NCI-H2081 (cell line): ENCODE results near the gene DDX27.
"Not testable (repeated sequence)": the region's sequence is repeated elsewhere in the genome, so short reads cannot be mapped to it uniquely, and the experiment has no call there.

Source experiments
- DNase-seq, 2 experiments: peaks; one replicate each; lab custom pipeline; 2025; lab: John Stamatoyannopoulos, UW

The DDX27 gene

DNA sequence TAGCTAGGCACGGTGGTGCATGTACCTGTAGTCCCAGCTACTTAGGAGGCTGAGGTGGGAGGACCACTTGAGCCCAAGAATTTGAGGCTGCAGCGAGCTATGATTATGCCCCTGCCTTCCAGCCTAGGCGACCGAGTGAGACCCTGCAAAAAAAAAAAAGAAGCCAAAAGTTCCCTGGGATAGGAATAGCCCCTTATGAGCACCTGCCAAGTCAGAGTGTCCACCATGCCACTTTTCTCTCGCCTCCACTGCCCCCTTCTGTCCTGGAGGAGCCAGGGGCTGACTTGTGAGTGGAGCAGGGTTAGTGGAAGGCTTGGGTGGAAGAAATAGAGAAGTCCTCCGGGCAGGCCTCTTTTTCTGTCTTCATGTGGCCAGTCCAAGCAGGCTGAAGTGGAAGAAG is 12.1 kb upstream of the DDX27 start:
- no peak for DNase-seq

DNA sequence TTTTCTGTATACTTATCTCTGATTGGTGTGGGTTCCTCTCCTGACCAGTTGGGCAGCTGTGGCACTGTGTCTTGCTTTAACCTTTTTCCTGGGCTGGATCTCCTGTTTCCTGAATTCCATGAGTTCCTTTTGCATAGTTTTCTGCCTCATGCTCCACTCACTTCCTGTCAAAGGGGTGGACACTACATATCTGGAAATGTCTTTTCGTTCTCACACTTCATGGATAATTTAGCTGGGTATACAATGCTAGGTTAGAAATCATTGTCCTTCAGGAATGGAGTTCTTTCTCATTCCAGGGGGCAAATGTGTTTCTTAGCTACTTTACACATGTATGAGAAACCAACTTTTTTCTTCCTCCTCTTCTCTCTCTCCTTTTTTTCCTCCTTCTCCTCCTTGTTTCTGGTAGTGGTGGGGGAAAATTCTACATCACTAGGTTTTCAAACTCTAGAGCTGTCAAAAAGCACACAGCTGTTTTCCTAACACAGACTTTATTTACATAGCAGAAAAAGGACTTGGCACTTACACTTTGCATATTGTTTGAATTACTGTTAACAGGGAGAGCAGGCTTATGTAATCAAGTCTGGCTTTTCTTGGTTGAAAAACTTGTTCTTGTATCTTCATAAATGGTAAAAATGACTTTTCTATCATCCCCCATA is 9.0 kb upstream of the DDX27 start:
- no peak for DNase-seq

DNA sequence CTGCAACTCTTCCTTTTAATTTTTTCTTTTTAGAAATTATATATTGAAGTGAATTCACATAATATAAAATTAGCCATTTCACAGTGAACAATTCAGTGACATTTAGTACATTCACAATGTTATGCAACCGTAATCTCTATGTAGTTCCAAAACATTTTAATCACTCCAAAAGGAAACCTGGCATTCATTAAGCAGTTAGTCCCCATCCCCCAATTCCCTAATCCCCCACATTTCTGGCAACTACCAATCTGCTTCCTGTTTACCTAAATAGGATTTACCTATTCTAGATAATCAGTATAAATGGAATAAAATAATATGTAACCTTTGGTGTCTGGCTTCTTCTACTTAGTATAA is 8.5 kb upstream of the DDX27 start:
- DNase-seq = no peak

DNA sequence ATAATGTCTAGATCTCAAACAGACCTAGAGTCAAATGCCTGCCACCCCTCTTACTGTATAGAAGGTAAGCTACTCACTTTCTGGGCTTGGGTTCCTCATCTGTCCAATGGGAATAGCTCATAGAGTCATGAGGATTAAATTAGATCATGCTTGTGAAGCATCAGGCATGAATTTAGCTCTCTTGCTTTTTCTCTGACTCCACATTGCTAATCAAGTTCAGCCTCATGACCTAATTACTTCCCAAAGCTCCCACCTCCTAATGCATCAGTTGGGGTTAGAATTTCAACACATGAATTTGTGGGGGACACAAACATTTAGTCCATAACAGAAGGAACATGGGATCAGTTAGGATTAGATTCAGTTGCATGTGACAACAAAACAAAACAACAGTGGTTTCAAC is 4.6 kb upstream of the DDX27 start:
- DNase-seq = no peak

DNA sequence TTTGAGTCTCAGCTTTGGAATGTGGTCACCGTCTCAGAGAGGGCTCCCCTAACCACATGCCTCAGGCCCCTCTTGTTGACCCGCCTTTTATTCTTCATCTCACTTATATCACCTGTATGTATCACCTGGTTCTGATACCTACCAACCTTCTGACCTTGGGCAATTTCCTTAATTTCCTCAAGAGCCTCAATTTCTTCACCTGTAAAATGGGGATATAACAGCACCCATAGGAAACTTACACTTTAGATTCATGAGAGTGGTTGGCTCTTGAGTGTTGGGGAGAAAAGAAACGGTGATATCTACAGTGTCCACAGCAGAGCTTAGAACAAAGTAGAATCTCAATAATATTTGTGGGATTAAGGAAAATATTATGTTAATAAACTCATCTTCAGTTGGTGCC is 4.0 kb upstream of the DDX27 start:
- no peak for DNase-seq

DNA sequence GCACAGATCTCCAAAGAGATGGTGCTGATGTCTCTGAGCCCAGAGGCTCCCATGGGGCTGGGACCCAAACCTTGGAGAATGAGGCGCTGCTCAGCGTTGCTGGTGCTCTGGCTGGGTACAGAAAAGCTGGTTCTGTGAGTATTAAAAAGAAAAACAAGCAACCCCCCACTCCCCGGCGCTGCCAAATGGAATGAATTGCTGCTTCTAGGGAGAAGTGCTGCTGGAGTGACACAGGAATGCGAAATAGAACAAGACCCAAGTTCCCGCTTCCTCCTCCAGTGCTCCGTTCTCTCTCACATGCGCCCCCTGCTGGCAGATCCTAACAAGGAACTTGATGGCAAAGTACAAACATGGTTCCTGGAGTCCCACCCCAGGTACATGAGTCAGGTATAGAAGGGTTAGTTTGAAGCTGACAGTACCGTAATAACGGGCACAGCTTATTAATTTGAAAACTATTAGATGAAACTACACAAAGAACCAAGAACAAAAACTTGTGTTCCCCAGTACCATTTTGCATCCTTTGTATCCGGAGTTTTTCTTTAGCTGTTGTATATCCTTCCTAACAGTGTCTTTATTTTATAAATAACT is 2.1 kb upstream of the DDX27 start:
- DNase-seq = peak; percentile 82 to 90

DNA sequence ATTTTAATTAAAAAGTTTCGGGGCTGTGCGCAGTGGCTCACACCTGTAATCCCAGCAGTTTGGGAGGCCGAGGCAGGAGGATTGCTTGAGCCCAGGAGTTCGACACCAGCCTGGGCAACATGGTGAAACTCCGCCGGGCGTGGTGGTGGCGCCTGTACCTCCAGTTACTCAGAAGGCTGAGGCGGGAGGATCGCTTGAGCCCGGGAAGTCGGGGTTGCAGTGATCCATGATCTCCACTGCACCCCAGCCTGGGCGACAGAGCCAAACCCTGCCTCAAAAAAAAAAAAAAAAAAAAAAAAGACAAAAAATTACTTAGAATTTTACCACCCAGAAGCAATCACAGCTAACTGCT is 501 bp upstream of the DDX27 start:
- DNase-seq = not testable (repeated sequence)

DNA sequence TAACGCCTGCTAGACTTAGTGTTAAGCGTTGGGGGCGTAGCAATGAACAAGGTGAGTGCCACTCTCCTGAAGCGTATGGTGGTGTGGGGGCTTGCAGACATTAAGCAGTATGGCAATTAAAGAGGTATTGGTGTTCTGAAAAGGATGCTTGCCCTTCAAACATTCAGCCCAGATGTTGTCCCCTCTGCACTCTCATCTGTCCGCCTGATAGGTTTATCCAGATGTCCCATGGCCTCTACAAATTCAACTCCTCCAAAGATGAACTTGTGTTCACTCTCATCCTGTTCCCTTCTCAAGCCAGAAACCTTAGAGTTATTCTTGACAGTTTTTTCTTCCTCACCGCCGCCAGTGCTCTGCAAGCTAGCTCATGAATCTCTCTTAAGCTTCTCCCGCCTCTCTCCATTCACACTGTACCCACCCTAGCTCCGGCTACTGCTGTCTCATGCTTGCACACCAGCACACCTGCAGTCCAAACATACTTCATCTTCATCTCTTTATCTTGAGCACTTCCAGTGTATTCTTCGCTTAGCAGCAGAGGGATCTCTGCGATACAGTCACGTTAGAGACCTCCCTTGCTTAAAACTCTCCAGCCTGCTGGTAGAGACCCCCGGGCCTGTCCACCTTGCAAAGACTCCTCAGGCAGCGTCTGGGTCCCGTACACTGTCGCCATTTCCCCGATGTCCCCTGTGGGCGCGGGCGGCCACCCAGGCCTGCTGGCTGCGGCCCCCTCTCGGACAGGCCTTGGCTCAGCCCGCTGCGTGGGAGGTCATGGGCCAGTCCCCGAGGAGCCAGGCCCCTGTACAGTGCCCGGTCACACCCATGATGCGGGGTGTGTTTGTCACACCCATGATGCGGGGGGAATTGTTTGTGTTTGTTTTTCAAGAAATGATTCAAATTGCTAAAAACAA is 962 bp downstream of the DDX27 start:
- DNase-seq = no peak

DNA sequence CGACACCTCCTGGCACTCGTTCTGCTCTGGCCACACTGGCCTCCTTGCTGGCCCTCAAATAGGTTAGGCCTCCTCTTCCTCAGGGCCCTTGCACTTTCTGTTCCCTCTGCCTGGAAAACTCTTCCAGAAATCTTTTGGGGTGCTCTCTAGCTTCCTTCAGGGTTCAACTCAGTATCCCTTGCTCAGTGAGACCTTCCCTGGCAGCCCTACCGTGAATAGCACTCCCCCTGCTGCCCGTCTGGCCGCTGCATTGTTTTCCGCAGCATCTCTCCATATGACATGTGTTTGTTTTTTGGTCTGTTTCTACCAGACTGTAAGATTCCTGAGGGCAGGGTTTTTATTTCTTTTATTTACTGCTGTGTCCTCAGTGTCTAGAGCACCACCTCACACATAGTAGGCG is 6.7 kb downstream of the DDX27 start:
- DNase-seq = no peak

DNA sequence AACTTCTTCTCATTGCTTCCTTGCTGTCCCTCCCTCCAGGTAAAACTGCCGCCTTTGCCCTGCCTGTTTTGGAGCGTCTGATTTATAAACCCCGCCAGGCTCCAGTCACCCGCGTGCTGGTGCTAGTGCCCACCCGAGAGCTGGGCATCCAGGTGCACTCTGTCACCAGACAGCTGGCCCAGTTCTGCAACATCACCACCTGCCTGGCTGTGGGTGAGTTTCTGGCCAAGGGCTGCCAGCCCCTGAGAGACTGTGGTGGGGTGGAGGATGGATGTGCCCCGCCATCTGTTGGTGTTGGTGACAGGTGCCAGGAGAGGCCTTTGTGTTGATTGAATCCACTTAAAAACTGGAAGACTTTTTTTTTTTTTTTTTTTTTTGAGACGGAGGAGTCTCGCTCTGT is 9.5 kb downstream of the DDX27 start:
- peak in 1 of 2 experiments; percentile 23 for DNase-seq

DNA sequence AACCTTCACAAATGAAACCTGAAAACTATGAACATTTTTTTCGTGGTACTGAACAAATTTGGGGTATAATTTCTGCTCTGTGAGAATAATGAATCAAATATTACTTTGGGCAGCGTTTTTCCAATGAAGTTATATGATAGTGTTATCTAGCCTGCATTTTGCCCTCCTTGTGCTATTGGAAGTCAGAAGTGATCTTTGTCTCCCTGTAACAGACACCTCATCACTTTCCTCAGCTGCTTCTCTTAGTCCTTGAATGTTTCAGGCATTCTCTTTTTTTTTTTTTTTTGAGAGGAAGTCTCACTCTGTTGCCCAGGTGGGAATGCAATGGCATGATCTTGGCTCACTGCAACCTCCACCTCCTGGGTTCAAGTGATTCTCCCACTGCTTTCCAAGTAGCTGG is 10.2 kb downstream of the DDX27 start:
- no peak for DNase-seq

DNA sequence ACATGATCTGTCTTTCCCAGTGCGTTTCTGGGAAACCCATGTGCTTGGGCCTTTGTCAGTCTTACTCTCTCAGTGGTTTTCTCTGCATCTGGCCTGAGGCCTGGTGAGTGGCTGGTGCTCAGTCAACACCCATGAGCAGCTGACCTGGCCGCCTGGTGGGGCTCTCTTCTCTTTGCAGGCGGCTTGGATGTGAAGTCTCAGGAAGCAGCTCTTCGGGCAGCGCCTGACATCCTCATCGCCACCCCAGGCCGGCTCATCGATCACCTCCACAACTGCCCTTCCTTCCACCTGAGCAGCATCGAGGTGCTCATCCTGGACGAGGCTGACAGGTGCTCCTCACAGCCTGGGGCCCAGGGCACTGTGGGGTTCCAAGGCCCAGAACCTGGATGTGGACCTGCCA is 10.8 kb downstream of the DDX27 start:
- DNase-seq = peak; percentile 52 to 80

DNA sequence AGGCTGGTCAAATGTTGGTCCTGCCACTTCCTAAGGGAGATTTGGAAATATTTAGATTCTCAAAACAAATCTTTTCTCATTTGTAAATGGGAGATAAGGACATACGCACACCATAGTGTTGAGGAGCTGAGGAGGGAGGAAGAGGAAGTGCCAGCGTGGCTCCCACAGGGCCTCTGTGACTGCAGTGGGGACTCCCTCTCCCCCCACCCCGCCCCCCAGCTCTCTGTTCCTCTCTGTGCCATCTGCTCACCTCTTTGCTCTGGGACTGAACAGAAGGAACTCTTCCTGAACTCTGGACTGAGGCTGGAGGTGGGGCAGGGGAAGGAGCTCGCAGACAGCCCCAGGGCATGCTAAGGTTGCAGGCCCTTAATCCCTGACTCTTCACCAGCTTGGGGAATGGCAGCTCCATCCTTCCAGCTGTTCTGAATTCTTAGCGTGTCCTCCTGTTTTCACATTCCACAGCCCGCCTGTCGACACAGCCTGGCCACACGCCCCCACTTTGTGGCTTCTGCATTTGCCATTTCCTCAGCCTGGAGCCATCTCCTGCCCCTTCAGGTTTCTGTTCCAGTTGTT is 11.4 kb downstream of the DDX27 start:
- DNase-seq = no peak

DNA sequence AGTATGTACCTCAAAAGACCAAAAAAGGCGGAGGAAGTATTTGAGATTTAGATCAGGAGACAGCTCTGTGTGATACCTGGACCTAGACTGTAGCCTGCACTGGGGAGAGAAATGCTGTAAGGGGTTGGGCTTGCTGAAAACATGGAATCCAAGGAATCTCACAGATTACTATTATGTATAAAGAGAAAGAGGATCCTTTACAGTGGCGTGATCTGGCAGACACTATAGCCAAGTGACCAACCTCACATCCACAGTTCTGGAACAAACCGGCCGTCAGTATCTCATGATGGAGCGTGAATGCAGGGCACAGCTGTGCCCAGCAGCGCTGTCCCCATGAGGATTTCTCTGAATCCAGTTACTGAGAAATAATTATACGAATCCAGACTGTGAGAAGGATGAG is 12.3 kb downstream of the DDX27 start:
- no peak for DNase-seq

DNA sequence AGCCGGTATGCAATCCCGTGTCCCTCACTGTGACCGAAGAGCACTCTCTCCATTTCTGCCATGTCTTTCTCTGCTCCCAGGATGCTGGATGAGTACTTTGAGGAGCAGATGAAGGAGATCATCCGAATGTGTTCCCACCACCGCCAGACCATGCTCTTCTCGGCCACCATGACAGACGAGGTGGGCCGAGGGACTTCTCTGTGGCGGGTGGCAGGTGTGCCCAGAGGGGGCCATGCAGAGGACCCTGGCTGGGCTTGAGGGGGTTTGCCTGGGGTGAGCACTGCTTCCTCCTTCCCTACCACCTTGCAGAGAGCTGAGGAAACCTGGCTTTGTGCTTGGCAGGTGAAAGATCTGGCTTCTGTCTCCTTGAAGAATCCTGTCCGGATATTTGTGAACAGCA is 14.0 kb downstream of the DDX27 start:
- no peak for DNase-seq

DNA sequence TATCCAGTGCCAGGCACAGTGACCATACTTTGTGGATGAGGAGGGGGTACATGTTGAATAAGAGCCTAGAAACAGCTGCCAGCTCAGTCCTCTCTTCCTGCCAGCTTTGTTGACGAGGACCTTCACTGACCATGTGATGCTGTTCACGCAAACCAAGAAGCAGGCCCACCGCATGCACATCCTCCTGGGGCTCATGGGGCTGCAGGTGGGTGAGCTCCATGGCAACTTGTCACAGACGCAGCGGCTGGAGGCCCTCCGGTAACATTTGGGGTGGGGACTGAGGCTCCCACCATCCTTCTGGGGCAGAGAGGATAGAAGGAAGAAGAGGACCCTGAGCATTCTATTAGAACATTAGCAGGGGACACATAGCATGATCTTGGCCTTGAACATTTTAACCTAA is 15.6 kb downstream of the DDX27 start:
- no peak for DNase-seq

DNA sequence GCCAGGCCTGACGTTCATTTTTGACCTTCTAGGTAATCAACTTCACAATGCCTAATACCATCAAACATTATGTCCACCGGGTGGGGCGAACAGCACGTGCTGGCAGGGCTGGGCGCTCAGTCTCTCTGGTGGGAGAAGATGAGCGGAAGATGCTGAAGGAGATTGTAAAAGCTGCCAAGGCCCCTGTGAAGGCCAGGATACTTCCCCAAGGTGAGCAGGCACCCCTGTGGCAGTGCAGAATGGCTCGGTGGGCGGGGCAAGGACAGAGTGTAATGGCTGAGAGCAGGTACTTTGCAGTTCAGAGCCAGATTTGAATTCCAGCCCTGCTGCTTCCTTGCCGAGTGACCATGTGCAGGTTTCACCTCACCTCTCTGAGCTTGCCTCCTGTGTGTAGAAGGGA is 17.1 kb downstream of the DDX27 start:
- no peak for DNase-seq

DNA sequence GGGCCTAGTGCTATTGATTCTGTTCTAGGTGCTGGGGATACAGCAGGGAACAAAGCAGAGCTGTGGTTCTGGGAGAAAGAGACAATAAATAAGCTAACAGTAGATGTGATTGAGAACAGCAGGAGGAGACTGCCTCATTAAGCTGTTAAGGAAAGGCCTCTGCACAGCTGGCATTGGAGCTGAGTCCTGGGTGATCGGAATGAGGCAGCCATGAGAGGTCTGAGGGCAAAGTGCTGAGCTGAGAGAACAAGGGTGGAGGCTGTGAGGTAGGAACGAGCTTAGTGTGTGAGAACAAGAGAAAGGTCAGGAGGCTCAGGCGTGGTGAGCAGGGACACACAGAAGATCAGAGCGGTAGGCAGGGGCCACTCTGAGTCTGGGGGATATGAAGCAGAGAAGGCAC is 18.3 kb downstream of the DDX27 start:
- peak in 1 of 2 experiments; percentile 19 for DNase-seq

DNA sequence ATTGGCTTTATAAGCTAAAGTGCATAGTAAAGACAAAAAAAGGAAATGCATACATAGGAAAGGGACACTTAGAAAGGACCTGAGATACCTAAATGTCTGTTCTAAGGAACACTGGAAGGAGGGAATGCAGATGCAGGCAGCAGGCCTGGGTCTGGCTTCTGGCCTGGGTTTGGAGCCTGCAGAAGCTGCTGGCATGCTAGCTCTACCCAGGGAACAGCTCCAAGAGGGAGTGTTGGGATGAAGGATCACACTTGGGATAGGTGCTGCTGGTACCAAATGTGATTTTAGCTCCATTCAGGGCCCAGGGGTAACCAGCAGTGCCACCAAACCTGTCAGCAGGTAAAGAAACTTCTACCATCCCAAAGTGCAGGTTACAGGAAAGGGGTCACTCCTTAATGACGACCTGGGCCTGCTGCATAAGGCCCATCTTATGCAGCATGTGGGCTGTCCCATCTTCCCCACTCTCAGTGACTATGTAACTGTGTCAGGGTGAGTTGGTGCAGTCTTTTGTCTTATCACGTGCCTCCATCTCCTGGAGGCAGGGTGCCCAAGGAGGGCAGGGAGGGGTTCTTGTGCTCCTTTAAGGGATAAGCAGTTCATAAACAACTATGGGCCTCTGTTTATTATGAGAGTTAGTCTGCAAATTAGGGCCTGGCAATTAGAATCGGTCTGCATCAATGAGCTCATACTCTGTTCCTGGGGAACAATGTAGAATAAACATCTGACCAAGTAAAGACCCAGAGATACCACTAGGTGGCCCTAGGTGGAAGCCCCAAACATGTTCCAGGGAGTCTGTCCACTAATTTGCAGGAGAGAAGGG is 26.9 kb downstream of the DDX27 start:
- DNase-seq = peak; percentile 16 to 58

DNA sequence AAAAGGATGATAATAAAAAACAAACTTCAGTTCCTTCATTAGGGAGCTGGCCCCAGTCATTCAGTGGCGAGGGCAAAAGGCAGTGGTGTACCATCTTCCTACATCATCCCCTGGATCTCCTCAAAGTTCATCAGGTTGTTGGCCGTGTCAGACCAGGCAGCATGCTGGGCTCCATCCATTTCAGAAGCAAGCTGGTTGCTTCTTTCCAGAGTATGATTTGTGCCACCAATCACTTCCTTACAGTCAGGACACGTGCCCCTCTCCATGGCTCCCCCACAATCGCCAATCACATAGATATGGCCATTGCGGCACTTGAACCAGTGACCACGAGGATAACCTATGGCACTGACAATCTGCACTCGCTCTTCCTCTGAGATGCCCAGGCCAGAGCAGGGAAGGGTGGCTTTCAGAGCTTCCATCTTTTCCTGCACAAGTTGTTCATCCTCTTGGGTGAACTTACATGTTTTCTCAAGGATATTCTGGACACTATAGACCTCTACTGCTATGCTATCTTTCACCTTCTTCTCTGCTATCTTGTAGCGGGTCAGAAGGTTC is 28.0 kb downstream of the DDX27 start:
- DNase-seq = no peak

DNA sequence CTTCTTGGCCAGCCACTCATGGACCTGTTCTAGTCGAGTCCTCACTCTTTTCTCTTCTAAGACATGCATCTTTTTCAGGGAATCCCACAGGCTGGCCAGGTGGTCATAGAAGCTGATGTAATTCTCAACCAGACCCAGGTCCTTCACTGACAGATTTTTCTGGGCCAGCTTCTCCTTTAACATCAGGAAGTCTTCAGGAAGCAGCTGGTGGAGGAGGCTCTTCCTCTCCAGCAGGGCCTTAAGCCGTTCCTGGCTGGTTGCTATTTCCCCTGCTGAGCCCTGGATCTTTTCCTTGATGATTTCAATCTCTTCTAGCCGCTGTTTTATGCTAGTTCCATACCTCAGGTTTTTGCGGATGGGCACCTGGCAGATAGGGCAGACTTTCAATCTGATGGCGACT is 28.6 kb downstream of the DDX27 start:
- DNase-seq = no peak

DNA sequence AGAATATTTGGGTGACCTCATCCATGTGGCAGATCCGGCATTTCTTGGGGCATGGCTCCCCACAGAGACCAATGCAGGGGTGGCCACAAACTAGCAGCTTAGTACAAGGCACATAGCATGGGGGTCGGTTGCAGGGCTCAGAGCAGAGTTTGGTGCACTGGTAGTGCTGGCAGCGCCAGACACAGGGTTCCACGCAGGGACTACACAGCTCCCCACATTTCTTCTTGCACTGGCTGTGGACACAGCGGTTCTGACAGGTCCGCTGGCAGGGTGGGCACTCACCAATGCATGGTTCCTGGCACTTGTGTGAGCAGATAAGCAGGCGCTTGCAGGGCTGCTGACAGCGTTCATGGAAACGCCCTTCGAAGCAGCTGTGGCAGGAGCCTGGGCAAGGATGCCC is 29.1 kb downstream of the DDX27 start:
- DNase-seq = no peak
